ENCODE data around the gene ADAP1. TPM values are rescaled to one million over a fixed set of nuclear protein-coding genes. Genes with fewer than 3 reads are reported as not detected.

The ADAP1 gene
- total RNA-seq, 1 experiment from 2014 or later = 77.6 TPM

DNA sequence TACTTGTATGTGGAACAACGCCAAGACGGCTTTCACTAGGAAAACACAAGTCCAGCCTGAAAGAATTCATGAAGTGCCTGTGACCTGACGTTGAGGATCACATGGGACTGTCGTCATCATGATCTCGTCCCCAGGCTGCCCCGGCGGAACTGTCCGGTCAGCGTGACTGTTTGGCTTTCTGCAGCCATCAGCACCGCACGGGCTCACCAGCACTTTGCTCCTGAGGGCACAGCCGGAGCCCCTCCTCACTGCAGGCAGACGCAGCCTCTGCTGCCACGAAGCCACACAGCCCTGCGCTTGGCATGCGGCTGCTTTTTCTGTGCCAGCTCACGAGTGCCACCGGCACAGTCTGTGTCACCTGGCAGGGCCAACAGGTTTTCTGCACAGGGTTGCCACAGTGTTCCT is 87.5 kb downstream of the ADAP1 start:
- Mint-ChIP-seq H3K36me3 (ENCODE audit: insufficient read depth, unreplicated experiment) (peaks cover 78% of the 10 kb centered on the region), H3K9me3 (ENCODE audit: unreplicated experiment) (no peaks in the 10 kb centered on the region), H3K4me1 (ENCODE audit: low read depth, unreplicated experiment) (peaks cover 5% of the 10 kb centered on the region), H3K27ac (ENCODE audit: unreplicated experiment) (no peak overlapping the region), H3K4me3 (ENCODE audit: unreplicated experiment) (no peak overlapping the region), H3K27me3 (ENCODE audit: insufficient read depth, unreplicated experiment) (no peaks in the 10 kb centered on the region)
- BruUV-seq (replicated peaks) = no TSS peak
- H3K27me3 ChIP-seq (replicated peaks; ENCODE audit: control insufficient read depth, insufficient read depth, low read length) = no peaks in the 10 kb centered on the region
- ChIA-PET CTCF (interaction anchor here (0.6 kb wide), 1 partner anchor 701 kb away, joined by 4 read pairs; no protein-coding TSS in a partner anchor), POLR2A (no interaction called here)
- peaks cover 3% of the 10 kb centered on the region for H3K36me3 ChIP-seq (ENCODE audit: control insufficient read depth, insufficient read depth, low read length)
- H3K4me1 ChIP-seq = peaks cover 3% of the 10 kb centered on the region
- no peaks in the 10 kb centered on the region for H3K9me3 ChIP-seq
- intact Hi-C loops (cut with micrococcal nuclease; ENCODE audit: unreplicated experiment) = no loop called here
- no peak overlapping the region for H3K4me3 ChIP-seq (ENCODE audit: low read depth, low read length)
- TF ChIP-seq, protein P1, sequence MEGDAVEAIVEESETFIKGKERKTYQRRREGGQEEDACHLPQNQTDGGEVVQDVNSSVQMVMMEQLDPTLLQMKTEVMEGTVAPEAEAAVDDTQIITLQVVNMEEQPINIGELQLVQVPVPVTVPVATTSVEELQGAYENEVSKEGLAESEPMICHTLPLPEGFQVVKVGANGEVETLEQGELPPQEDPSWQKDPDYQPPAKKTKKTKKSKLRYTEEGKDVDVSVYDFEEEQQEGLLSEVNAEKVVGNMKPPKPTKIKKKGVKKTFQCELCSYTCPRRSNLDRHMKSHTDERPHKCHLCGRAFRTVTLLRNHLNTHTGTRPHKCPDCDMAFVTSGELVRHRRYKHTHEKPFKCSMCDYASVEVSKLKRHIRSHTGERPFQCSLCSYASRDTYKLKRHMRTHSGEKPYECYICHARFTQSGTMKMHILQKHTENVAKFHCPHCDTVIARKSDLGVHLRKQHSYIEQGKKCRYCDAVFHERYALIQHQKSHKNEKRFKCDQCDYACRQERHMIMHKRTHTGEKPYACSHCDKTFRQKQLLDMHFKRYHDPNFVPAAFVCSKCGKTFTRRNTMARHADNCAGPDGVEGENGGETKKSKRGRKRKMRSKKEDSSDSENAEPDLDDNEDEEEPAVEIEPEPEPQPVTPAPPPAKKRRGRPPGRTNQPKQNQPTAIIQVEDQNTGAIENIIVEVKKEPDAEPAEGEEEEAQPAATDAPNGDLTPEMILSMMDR (IDR thresholded peaks at IDR 0.05; ENCODE audit: insufficient read depth in 1 of 2, low read depth in 1 of 2, low read length in 1 of 2, severe bottlenecking in 1 of 2, unreplicated experiment in 1 of 2) = no peak
- DNase-seq = no peak

DNA sequence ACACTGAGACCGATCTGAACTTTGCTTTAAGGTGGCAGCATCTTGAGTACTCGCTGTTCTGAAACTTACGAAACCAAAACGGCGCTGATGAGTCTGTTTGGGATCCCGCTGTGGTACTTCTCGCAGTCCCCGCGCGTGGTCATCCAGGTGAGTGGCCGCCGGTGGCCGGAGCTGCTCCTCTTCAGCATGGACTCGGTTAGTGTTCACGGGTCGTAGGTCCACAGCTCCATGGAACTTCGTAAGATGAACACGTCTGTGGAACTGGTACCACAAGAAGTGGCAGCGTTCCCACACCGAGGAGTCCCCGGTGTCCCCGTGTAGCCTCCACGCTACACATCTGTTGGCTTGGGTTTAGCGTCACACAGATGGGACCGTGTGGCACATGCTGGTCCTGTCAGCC is 88.6 kb downstream of the ADAP1 start:
- no peaks in the 10 kb centered on the region for H3K9me3 Mint-ChIP-seq (ENCODE audit: unreplicated experiment)
- H3K36me3 ChIP-seq (ENCODE audit: control insufficient read depth, insufficient read depth, low read length) = peaks cover 2% of the 10 kb centered on the region
- intact Hi-C loops (cut with micrococcal nuclease; ENCODE audit: unreplicated experiment) = no loop called here
- BruUV-seq (replicated peaks) = no TSS peak
- no peaks in the 10 kb centered on the region for H3K27me3 Mint-ChIP-seq (ENCODE audit: insufficient read depth, unreplicated experiment)
- H3K4me3 ChIP-seq (ENCODE audit: low read depth, low read length) = no peak overlapping the region
- no peak for DNase-seq
- peaks cover 78% of the 10 kb centered on the region for H3K36me3 Mint-ChIP-seq (ENCODE audit: insufficient read depth, unreplicated experiment)
- no peaks in the 10 kb centered on the region for H3K27me3 ChIP-seq (replicated peaks; ENCODE audit: control insufficient read depth, insufficient read depth, low read length)
- TF ChIP-seq, protein P1 (IDR thresholded peaks at IDR 0.05; ENCODE audit: insufficient read depth in 1 of 2, low read depth in 1 of 2, low read length in 1 of 2, severe bottlenecking in 1 of 2, unreplicated experiment in 1 of 2) = no peak
- no peak overlapping the region for H3K4me3 Mint-ChIP-seq (ENCODE audit: unreplicated experiment)
- no peak overlapping the region for H3K27ac Mint-ChIP-seq (ENCODE audit: unreplicated experiment)
- CTCF ChIA-PET = no interaction called here
- POLR2A ChIA-PET = no interaction called here
- H3K4me1 ChIP-seq = peaks cover 14% of the 10 kb centered on the region
- no peaks in the 10 kb centered on the region for H3K9me3 ChIP-seq
- H3K4me1 Mint-ChIP-seq (ENCODE audit: low read depth, unreplicated experiment) = peaks cover 16% of the 10 kb centered on the region

DNA sequence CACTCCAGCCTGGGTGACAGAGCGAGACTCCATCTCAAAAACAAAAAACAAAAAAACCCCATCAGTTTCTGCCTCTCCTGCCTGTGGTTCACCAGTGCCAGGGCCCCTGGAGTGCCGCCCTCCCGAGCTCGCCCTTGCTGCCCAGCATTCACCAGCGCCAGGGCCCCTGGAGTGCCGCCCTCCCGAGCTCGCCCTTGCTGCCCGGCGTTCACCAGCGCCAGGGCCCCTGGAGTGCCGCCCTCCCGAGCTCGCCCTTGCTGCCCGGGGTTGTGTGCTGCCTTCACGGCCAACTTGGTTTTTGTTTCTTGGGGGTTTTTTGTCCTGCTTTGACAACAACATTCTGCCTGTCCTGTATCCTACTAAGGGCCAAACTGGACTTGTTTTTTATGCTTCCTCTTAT is 91.4 kb downstream of the ADAP1 start:
- POLR2A ChIA-PET = no interaction called here
- no peak for DNase-seq
- Mint-ChIP-seq H3K27me3 (ENCODE audit: insufficient read depth, unreplicated experiment) (no peaks in the 10 kb centered on the region), H3K27ac (ENCODE audit: unreplicated experiment) (peak overlapping the region; percentile 87), H3K36me3 (ENCODE audit: insufficient read depth, unreplicated experiment) (peaks cover 92% of the 10 kb centered on the region), H3K4me3 (ENCODE audit: unreplicated experiment) (no peak overlapping the region), H3K9me3 (ENCODE audit: unreplicated experiment) (no peaks in the 10 kb centered on the region), H3K4me1 (ENCODE audit: low read depth, unreplicated experiment) (peaks cover 42% of the 10 kb centered on the region)
- intact Hi-C loops (cut with micrococcal nuclease; ENCODE audit: unreplicated experiment) = no loop called here
- Histone ChIP-seq H3K27me3 (replicated peaks; ENCODE audit: control insufficient read depth, insufficient read depth, low read length) (no peaks in the 10 kb centered on the region), H3K4me1 (peaks cover 38% of the 10 kb centered on the region), H3K36me3 (ENCODE audit: control insufficient read depth, insufficient read depth, low read length) (peaks cover 5% of the 10 kb centered on the region), H3K9me3 (no peaks in the 10 kb centered on the region), H3K4me3 (ENCODE audit: low read depth, low read length) (no peak overlapping the region)
- CTCF ChIA-PET = no interaction called here
- TF ChIP-seq, protein P1 (IDR thresholded peaks at IDR 0.05; ENCODE audit: insufficient read depth in 1 of 2, low read depth in 1 of 2, low read length in 1 of 2, severe bottlenecking in 1 of 2, unreplicated experiment in 1 of 2) = no peak
- no TSS peak for BruUV-seq (replicated peaks)

Data from Caco-2 (cell line).